ENCODE measurements around the gene MYBBP1A.

DNA sequence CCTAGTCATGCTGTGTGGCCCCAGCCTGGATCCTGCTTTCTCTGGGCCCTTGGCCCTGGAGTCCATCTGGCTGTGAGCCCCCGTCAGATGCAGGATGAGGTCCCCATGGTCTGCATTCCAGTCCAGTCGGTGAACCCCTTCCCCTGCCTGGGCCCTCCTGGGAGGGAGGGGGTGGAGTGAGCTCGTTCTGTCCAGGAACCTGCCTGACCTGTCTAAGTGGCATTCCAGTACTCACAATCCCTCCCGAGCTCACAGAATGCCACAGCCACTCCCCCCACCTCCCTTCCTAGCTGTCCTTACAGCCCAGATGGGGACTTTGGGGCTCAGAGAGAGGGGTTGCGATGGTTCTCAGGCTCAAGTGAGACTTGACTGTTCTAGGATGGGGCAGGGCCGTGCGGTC is 41.0 kb downstream of the MYBBP1A start:
- TF ChIP-seq, protein P1, sequence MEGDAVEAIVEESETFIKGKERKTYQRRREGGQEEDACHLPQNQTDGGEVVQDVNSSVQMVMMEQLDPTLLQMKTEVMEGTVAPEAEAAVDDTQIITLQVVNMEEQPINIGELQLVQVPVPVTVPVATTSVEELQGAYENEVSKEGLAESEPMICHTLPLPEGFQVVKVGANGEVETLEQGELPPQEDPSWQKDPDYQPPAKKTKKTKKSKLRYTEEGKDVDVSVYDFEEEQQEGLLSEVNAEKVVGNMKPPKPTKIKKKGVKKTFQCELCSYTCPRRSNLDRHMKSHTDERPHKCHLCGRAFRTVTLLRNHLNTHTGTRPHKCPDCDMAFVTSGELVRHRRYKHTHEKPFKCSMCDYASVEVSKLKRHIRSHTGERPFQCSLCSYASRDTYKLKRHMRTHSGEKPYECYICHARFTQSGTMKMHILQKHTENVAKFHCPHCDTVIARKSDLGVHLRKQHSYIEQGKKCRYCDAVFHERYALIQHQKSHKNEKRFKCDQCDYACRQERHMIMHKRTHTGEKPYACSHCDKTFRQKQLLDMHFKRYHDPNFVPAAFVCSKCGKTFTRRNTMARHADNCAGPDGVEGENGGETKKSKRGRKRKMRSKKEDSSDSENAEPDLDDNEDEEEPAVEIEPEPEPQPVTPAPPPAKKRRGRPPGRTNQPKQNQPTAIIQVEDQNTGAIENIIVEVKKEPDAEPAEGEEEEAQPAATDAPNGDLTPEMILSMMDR (IDR thresholded peaks at IDR 0.05; ENCODE audit: low read depth, low read length, missing input control), result no peak
- TF ChIP-seq, protein P2, sequence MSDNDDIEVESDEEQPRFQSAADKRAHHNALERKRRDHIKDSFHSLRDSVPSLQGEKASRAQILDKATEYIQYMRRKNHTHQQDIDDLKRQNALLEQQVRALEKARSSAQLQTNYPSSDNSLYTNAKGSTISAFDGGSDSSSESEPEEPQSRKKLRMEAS (IDR thresholded peaks at IDR 0.05), result no peak

Data from liver (tissue), 2 donors.